Forelimb muscle (tissue), 1 donor: Measurements from ENCODE around the gene ITPK1. TPM values are rescaled to one million over a fixed set of nuclear protein-coding genes. Genes with fewer than 3 reads are reported as not detected.

Source experiments
- DNase-seq: peaks from one replicate; pipeline ENCODE4 v3.0.0-alpha.2; 2013; ENCODE audit warnings: low read depth
- polyA plus RNA-seq: library from polyadenylated mRNA; unstranded; fragments of 120-200 nt; gene quantifications from one replicate; pipeline ENCODE4 v1.2.1, GENCODE V29; 2013; ENCODE audit not compliant: insufficient read length

The ITPK1 gene
- polyA plus RNA-seq, 1 donor = 14.5 TPM

DNA sequence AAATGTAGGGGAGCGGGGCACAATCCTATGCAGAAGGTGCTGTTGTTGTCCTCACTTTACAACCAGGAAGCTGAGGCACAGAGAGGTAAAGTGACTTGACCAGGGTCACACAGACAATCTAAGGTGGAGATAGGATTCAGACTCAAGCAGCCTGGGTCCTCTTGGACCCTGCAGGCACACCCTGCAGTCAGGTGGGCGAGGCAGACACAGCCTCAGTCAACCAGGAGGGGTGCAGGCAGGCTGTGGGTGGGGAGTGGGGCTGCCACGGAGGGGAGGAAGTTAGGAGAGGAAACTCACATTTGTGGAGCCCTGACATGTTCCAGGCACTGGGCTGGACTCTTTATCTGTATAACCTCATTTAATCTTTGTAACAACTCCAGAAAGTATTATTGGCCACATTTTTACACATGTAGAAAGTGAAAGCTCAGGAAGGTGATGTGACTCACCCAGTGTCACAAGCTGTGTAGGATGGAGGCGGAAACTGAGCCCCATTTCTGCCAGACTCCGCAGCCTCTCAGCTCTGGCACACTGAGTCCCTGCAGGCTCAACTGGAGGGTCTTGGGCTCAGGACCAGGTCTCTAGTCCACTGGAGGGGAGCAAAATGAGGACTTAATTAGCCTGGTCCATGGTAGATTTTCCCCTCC, 217.7 kb downstream of the ITPK1 start:
- DNase-seq = no peak

DNA sequence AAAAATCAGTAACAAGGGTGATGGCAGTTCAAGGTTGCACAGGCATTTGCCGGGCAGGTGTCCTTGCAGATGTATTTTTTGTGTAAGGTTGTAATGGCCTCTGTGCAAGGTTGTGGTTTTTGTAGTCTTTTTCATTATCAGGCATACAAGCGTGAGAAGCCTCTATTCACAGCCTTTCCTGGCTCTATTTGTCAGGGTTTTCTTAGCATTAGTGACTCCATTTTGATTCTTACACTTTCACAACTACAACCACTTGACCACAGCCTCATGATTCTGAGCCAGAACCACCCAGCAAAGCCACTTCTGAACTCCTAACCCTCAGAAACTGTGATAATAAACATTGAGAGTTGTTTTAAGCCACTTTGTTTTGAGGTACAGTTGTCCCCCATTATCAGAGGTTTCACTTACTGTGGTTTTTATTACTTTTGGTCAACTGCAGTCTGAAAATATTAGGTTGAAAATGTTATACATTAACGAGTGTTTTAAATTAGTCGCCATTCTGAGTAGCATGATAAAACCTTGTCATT, 220.3 kb downstream of the ITPK1 start:
- DNase-seq = no peak

DNA sequence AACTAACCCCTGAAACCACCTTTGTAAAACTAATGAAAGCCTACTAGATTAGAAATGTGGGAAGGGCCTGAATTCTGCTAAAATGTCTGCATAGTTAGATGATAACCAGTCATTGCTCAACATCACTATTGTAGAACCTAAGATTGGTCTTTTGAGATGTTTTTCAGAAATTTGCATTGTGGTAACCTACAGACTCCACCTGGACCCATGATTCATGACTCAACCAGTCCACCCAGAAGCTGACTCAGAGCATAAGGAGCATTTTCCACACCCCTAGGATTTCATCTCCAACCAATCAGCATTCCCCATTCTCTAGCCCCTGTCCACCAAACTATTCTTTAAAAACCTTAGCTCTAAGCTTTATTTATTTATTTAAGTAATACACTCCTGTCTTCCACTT, 223.1 kb downstream of the ITPK1 start:
- no peak for DNase-seq

DNA sequence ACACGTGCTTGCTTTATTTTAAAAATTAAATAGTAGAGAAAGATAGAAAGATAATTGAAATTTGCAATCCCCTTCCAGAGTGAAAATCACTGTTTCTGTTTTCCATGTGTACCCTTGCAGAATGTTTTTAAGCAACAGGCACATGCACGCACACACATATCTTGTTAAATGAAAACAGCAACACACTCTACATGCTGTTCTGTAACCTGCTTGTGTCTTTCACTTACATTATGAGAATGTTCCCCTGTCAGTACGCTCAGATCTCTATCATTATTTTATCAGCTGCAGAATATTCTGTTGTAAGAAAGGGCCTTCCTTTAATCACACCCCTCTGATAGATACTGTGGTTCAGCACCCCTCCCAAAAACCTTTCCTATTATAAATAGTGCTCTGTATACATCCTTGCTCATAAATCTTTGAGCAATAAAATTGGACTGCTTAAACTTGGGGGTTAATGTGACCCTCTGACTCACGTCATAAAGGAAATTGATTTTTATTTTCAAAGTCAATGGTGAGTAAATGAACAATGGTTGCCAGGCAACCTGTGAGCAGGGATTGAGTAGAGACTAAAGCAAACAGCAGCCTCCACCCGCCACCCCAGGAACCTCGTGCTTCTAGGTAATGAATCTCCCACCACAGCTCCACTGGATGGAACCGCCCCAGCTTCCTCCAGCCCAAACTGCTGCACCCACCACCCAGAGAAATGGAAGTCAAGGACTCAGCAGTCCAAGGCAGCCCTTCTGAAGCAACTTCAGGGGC, 224.7 kb downstream of the ITPK1 start:
- no peak for DNase-seq

DNA sequence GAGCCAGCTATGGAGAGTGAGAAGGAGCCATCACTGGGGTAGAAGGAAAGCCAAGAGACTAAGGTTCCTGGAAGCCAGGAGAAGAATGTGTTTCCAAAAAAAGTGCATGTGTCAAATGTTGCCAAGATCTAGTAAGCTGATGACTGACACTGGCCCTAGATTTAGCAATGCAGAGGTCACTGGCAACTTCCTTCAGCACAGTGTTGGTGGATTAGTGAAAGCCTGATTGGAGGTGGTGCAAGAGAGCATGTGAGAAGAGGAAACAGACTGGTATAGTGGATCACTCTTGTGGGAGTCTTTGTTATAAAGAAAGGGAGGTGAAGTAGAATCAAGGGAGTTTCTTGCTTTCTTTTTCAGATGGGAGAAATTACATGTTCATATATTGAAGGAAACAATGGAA, 226.8 kb downstream of the ITPK1 start:
- DNase-seq = no peak

DNA sequence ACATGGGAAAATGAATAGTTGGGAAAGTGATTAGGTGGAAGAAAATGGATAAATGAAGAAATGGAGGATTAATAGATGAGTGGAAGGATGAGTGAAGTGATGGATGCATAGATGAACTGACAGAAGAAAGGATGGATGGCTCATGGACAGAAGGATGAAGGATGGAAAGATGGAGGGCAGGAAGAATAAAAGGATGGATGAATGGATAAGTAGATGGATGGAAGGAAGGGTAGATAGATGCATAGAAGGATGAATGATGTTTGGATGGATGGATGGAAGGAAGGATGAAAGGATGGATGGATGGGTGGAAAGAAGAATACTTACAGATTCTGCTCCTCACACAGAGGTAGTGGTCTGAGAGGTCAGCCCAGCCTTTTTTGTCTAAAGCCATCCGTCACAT, 228.6 kb downstream of the ITPK1 start:
- DNase-seq = no peak

Other genes with a start within 250 kb of the ITPK1 start
- not detected for gene CHGA, start 192.8 kb downstream of the ITPK1 start, polyA plus RNA-seq
- gene MOAP1, start 69.0 kb upstream of the ITPK1 start, polyA plus RNA-seq = 25.6 TPM
- gene LYSET, start 69.4 kb upstream of the ITPK1 start, polyA plus RNA-seq = 13.9 TPM
- gene GON7, start 91.1 kb upstream of the ITPK1 start, polyA plus RNA-seq = 8.2 TPM
- gene UBR7, start 91.3 kb upstream of the ITPK1 start, polyA plus RNA-seq = 23.7 TPM
- gene BTBD7, start 217.1 kb upstream of the ITPK1 start, polyA plus RNA-seq = 19.3 TPM
- 0.44 TPM for gene COX8C, start 231.3 kb upstream of the ITPK1 start, polyA plus RNA-seq